ENCODE results near the gene GNG12.
A peak's percentile ranks its signal among the peaks of the same experiment; 100 is the strongest.

GNG12 gene

GRCh38 chr1:67791261-67791660 lies 42.0 kb downstream of the GNG12 start:
- in situ Hi-C loops (cut with MboI; ENCODE audit: low pct_unique_long_range_greater_than_20kb, low sequenced_read_pairs): no loop called here
- no peak for DNase-seq

- in situ Hi-C loops (cut with MboI; ENCODE audit: low pct_unique_long_range_greater_than_20kb, low sequenced_read_pairs): no loop called here
- DNase-seq: no peak
Observed at GRCh38 chr1:67790201-67790692, 43.0 kb downstream of the GNG12 start.

DNA sequence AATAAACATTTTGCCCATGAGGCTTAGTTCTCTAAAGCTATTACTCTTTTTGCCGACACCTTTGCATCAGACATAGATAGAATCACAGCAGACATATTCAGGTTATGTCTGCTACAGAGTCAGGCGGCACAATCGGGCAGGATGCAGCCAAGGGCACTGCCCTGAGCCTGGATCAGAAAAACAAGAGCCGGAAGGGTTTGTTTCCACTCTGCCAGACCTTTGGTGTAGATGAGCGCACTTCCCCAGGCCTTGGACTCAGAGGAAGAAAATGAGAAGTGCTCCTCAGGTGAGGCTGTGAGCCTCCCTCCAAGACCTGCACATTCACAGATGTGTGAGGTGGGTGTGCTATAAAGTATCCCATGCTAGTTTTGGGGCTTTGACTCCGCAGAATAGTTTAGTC lies 43.7 kb downstream of the GNG12 start:
- no peak for DNase-seq
- in situ Hi-C loops (cut with MboI; ENCODE audit: low pct_unique_long_range_greater_than_20kb, low sequenced_read_pairs): no loop called here

GRCh38 chr1:67788904-67789303 lies 44.4 kb downstream of the GNG12 start:
- in situ Hi-C loops (cut with MboI; ENCODE audit: low pct_unique_long_range_greater_than_20kb, low sequenced_read_pairs): no loop called here
- no peak for DNase-seq

DNA sequence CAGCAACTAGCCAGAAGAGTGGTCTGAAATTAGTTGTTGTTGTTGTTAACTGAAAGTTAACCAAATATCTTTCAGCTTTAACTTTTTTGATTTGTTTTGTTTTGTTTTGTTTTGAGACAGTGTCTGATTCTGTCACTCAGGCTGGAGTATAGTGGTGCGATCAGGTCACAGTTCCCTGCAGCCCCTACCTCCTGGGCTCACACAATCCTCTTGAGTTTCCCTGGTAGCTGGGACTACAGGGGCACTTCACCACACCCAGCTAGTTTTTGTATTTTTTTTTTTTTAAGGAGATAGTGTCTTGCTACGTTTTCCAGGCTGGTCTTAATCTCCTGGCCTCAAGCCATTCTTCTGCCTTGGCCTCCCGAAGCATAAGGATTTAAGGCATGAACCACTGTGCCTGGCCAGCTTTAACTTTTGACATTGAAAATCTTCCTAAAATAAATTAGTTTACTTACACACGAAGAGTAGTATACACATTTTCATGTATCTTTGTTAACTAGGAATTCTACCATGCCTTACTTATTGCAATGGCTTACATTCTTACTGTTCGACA lies 45.0 kb downstream of the GNG12 start:
- in situ Hi-C loops (cut with MboI; ENCODE audit: low pct_unique_long_range_greater_than_20kb, low sequenced_read_pairs): no loop called here

GRCh38 chr1:67787746-67788145 lies 45.5 kb downstream of the GNG12 start:
- in situ Hi-C loops (cut with MboI; ENCODE audit: low pct_unique_long_range_greater_than_20kb, low sequenced_read_pairs): no loop called here
- no peak for DNase-seq

More for the DNA sequence above, 45.0 kb downstream of the GNG12 start:
- no peak for DNase-seq

GRCh38 chr1:67785847-67786753 lies 47.2 kb downstream of the GNG12 start:
- no peak for DNase-seq
- in situ Hi-C loops (cut with MboI; ENCODE audit: low pct_unique_long_range_greater_than_20kb, low sequenced_read_pairs): no loop called here

DNA sequence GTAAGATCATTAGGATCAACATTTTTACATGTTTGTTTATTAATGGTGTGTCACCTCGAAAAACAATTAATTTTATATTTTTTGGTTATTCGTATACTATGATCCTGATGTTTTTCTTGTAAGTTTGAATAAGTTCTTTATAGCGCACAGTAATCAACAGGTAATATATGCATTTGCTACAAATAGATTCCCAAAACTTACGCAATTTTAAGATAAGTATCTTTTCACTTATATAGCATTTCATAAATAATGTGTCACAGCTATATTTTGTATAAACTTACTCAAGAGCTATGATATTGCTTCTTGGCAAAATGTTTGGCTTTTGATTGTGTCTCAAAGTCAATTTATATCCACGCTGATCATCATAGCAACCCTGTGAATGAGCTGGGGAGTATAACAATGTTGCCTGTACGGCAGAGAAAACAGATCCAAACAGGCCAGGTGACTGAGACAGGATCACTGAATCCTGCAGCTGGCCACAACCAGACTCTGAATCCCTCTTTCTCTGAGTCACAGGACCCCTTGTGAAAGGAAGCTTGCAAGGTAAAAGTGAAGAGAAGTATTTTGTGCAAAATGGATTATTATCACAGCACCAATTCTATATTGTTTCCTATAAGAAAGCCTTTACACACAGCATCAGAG lies 48.6 kb downstream of the GNG12 start:
- in situ Hi-C loops (cut with MboI; ENCODE audit: low pct_unique_long_range_greater_than_20kb, low sequenced_read_pairs): no loop called here
- no peak for DNase-seq

GRCh38 chr1:67780637-67781036 lies 52.6 kb downstream of the GNG12 start:
- no peak for DNase-seq
- in situ Hi-C loops (cut with MboI; ENCODE audit: low pct_unique_long_range_greater_than_20kb, low sequenced_read_pairs): no loop called here

GRCh38 chr1:67777440-67777839 lies 55.8 kb downstream of the GNG12 start:
- DNase-seq: no peak
- in situ Hi-C loops (cut with MboI; ENCODE audit: low pct_unique_long_range_greater_than_20kb, low sequenced_read_pairs): no loop called here

DNA sequence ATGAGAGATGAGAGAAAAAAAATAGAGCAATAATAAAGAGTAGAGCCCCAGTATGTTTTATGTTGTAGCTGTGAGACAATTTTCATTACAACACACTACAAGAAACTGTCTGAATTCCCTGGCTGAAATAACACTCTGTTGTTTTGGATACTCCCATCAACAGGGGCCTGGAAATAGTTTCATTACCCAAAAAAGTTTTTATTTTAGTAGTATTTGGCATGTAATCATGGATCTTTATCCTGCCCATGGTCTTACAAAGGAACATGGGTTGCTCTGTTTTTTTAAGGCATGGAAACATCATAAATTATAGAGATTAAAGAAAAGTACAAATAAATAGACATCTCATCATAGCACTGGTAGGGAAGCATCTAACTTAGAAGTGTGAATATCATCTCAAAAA lies 56.3 kb downstream of the GNG12 start:
- in situ Hi-C loops (cut with MboI; ENCODE audit: low pct_unique_long_range_greater_than_20kb, low sequenced_read_pairs): no loop called here

GRCh38 chr1:67773462-67773861 lies 59.8 kb downstream of the GNG12 start:
- in situ Hi-C loops (cut with MboI; ENCODE audit: low pct_unique_long_range_greater_than_20kb, low sequenced_read_pairs): no loop called here
- no peak for DNase-seq

More for the DNA sequence above, 56.3 kb downstream of the GNG12 start:
- DNase-seq: no peak

DNA sequence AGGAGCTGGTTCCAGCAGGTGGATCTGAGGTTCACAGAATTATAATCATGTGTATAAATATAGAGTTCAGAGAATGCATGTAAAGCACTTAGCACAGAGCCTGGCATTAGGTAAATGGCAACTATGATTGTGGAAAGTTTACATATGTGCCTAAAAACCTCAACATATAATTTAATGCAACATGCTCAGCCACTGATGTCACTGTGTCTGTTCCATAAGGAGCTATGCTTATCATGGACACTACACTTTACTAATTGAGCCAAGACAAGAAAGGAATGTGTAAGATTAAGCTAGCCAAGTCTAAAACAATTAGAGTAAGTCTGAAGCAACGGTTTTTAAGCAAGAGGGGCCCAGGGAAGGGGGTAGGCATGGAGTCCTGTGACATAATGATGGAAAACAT lies 61.5 kb downstream of the GNG12 start:
- in situ Hi-C loops (cut with MboI; ENCODE audit: low pct_unique_long_range_greater_than_20kb, low sequenced_read_pairs): no loop called here
- no peak for DNase-seq

DNA sequence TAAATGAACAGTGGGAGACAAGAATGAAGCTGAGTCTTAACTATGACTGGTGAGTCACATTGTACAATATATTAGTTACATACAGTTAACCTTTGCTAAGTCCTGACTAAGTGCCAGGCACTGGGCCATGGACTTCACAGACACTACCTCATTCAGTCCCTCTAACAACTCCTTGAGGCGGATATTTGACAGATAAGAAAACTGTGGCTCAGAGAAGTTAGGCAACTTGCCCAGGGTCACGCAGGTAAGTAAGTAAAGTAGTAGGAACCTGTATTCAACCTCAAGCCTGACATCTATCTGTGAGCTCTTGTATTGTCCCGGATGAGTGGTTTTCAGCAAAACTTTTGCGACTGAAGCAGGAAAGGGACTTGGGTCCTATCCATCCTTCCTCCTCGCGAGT lies 62.1 kb downstream of the GNG12 start:
- in situ Hi-C loops (cut with MboI; ENCODE audit: low pct_unique_long_range_greater_than_20kb, low sequenced_read_pairs): no loop called here
- DNase-seq: peak; percentile 15

DNA sequence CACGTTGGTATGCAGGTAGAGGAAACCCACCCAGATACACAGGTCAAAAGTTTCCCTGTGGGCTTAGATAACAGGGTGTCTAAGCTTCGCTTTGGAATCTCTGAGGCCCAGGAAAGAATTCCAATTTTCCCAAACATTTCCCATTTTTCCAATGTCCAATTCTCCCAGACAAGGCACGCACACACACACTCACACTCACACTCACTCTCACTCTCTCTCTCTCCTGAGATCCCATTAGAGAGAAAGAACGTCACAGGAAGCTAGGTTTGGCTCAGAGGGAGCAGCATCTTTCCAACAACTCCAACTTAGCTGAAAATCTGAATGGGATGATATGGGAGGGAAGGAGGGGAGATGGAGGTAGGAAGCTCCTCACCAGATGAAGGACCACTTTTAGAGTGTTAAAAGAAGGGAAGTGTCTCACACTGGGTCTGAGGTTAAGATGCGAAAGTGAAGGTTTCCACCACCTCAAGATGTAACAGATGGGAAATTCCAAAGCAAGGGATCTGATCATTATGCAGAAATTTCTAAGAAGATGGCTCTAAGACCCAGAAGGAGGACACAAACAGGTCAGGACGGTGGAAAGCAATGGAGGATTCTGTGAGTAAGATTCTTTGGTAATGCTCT lies 63.5 kb downstream of the GNG12 start:
- no peak for DNase-seq
- in situ Hi-C loops (cut with MboI; ENCODE audit: low pct_unique_long_range_greater_than_20kb, low sequenced_read_pairs): no loop called here

DNA sequence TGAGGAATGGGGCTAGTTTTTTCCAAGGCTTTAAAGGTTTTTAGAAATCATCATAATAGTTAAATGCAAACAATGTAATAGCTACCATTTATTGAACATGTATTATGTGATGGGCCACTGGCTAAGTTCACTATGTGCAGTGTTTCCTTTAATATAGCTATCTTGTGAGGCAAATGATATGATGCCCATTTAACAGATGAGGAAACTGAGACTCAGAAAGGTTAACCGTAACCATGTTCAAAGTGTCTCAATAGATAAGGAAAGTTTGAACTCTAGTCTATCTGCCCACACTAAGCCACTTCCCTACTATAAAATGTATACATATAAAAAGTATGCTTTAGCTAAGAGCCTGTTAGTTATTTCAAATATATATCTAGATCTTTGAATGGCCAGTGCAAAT lies 64.8 kb downstream of the GNG12 start:
- DNase-seq: no peak
- in situ Hi-C loops (cut with MboI; ENCODE audit: low pct_unique_long_range_greater_than_20kb, low sequenced_read_pairs): no loop called here

DNA sequence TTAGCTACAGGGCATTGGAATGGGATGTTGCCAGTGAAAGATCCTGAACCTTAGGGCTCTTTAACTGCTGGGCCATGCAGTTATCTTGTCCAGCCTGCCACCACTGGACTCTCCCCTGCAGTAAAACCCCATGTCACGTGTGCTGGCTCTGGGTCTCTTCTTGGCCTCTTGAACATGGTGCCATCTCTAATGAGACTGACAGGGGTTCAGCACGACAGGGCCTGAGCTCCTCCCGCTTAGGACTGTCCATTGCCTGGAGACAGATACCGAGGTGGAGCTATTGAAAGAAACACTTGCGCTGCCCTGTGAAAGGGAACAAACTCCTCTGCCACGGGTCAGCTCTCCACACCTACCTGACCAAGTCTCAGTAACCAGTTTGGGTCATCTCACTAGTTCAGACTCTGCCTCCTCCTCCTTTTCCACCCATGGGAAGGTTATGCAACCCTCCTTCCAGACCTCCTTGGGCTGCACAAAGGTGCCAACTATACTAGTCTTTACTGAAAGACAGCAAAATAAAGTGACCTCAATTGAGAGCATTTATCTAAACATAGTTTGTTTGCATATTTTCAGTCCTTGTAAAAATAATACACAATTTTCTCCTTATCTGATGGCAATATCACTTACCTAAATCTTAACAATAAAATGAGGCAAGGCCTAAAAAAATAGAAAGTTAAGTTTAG lies 66.0 kb downstream of the GNG12 start:
- in situ Hi-C loops (cut with MboI; ENCODE audit: low pct_unique_long_range_greater_than_20kb, low sequenced_read_pairs): no loop called here
- no peak for DNase-seq

DNA sequence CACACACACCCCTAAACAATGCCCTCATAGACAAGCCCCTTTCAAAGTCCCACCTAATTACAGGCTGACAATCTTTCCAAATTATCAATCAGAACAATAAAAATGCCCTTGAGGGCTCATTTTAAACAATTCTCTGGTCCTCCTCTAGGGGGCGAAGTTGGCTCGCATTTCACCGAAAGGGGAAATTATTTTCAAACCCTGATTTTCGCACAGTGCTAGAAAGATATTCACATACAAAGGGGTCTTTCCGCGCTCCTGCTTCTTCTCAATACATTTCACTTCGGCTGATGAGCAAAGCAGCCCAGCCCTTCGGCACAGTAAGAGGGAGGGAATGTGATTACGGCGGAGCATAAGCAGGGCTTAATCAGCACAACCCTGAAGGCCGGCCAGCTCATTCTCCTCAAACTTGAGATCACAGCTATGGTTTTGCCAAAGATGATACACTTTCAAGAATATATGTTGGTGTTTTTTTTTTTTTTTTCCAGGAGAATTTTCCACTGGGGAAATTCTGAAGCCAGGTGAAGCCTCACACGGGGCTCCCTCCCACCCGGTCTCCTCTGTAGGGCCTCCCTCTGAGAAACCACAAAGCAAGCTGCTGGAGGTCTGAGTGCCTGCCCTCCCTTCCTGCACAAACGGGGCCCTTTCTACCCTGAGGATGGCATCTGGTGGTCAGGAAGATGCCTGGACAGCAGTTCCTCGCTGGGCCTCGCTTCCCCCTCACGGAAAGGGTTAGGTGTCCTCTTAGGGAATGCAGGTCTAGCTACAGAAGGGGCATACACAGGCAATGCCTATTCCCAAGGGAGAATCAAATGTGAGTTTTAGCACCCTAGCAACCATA lies 66.9 kb downstream of the GNG12 start:
- peak; percentile 49 for DNase-seq
- in situ Hi-C loops (cut with MboI; ENCODE audit: low pct_unique_long_range_greater_than_20kb, low sequenced_read_pairs): no loop called here
